ENCODE data around the gene CAMK4. TPM values are rescaled to one million over a fixed set of nuclear protein-coding genes. Genes with fewer than 3 reads are reported as not detected.
"Not testable (repeated sequence)": the region's sequence is repeated elsewhere in the genome, so short reads cannot be mapped to it uniquely, and the experiment has no call there.

CAMK4 gene
- total RNA-seq, 2 experiments from 2014 or later: 40.6 to 44.4 TPM

DNA sequence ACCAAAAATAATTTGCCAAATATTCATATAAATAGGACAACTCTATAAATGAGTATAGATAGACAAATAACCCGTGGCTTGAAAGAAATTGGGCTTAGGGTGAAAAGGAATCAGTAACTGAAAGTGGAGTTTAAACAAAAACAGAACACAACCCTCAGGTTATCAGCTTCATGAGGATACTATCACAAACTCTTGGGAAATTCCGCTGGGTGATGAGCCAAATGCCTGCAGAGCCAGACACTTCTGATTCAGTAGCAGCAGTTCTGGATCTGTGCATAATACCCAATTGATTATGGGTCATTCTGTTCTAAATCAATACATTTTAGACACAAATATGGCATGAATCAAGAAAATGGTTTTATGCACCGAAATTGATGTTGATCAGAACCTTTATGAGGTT lies 72.4 kb downstream of the CAMK4 start:
- CTCF ChIA-PET: interaction anchor here (1.4 kb wide), 1 partner anchor 235 kb away, joined by 4 read pairs; no protein-coding TSS in a partner anchor
- Mint-ChIP-seq H3K4me1 (ENCODE audit: low read depth) (peaks cover 48% of the 10 kb centered on the region), H3K27me3 (ENCODE audit: low read depth) (no peaks in the 10 kb centered on the region), H3K36me3 (ENCODE audit: low read depth) (peaks cover 19% of the 10 kb centered on the region), H3K4me3 (no peak overlapping the region), H3K9me3 (peaks cover 10% of the 10 kb centered on the region), H3K27ac (no peak overlapping the region)
- intact Hi-C loops (cut with micrococcal nuclease): no loop called here
- no peak for DNase-seq

DNA sequence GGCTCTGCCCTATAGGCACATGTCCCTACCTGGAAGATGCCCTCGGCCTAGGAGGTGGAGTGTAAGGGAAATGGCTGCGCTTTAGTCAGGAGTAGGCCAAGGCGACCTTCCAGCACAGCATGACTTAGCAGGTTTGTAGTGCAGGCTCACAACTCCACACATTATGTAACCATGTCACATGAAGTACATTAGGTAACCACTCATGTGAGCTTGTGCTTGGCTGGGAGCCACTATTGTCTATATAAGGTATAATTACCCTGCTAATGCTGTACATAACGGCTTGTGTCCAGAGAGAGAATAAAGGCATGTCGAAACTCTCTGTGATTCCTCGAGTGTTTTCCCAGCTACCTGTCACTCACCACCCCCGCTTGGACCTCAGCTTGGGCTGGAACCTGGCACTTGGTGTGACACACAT lies 74.9 kb downstream of the CAMK4 start:
- Mint-ChIP-seq H3K27me3 (ENCODE audit: low read depth) (no peaks in the 10 kb centered on the region), H3K4me1 (ENCODE audit: low read depth) (peaks cover 46% of the 10 kb centered on the region), H3K36me3 (ENCODE audit: low read depth) (peaks cover 21% of the 10 kb centered on the region), H3K9me3 (peaks cover 10% of the 10 kb centered on the region), H3K4me3 (no peak overlapping the region), H3K27ac (peak overlapping the region; percentile 50)
- intact Hi-C loops (cut with micrococcal nuclease): no loop called here
- CTCF ChIA-PET: interaction anchor here (0.7 to 1.4 kb wide), 3 partner anchors 12 to 21 kb away, joined by 3 read pairs; no protein-coding TSS in a partner anchor
- no peak for DNase-seq

DNA sequence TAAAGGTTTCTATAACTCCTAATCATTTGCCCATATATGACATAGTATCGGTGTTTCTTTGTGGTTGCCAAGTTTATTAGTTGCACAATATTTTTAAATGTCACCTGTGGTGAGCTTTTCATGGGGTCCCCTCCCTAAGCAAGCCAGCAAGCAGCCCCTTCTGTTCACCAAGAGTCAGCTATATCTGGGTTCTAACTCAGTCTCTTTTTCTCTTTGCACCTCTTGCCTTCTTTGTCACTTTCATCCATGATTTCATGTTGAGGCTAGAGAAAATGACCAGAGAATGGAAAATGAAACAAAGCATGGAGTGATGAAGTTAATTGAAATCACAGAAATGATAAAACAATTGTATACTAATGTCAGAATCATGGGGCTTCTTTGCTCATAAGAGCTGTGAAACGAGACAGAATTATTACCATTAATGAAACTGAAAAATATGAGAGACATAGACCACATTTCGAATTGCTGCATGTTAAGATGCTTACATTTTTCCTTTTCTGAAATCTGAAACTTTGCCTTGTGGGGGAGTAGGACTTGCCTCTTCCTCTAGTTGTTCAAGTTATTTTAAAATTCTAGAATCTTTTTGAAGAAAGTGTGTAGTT lies 75.7 kb downstream of the CAMK4 start:
- peak overlapping the region; percentile 71 for H3K27ac Mint-ChIP-seq
- H3K27me3 Mint-ChIP-seq (ENCODE audit: low read depth): no peaks in the 10 kb centered on the region
- H3K4me1 Mint-ChIP-seq (ENCODE audit: low read depth): peaks cover 41% of the 10 kb centered on the region
- peaks cover 10% of the 10 kb centered on the region for H3K9me3 Mint-ChIP-seq
- peaks cover 21% of the 10 kb centered on the region for H3K36me3 Mint-ChIP-seq (ENCODE audit: low read depth)
- intact Hi-C loops (cut with micrococcal nuclease): loop anchor here (5.0 kb wide), 1 partner anchor 37 kb away; no protein-coding TSS in a partner anchor
- H3K4me3 Mint-ChIP-seq: peak overlapping the region; percentile 1
- CTCF ChIA-PET: interaction anchor here (0.7 to 1.2 kb wide), 4 partner anchors 11 to 232 kb away, joined by 3 read pairs; no protein-coding TSS in a partner anchor
- DNase-seq: no peak

DNA sequence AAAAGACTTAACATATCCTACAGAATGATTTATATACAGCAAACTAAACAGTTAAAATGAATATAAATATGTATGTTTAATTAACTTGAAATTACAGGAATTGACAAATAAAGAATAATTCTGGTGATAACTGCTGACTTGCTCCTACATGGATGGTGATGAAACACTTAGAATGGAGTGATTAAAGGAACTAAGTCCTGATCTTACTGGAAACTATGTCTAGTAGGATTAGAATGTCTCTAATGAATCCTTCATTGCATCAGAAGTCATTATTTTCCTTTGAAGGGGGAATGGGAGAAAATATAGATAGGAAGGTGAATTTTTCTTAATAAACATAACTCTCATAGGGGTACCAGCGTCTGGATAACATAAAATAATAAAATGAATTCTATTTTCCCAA lies 77.1 kb downstream of the CAMK4 start:
- H3K9me3 Mint-ChIP-seq: peaks cover 10% of the 10 kb centered on the region
- intact Hi-C loops (cut with micrococcal nuclease): loop anchor here (5.0 kb wide), 1 partner anchor 36 kb away; no protein-coding TSS in a partner anchor
- H3K4me1 Mint-ChIP-seq (ENCODE audit: low read depth): peaks cover 31% of the 10 kb centered on the region
- no peak overlapping the region for H3K27ac Mint-ChIP-seq
- DNase-seq: no peak
- H3K27me3 Mint-ChIP-seq (ENCODE audit: low read depth): no peaks in the 10 kb centered on the region
- H3K36me3 Mint-ChIP-seq (ENCODE audit: low read depth): peaks cover 21% of the 10 kb centered on the region
- CTCF ChIA-PET: no interaction called here
- H3K4me3 Mint-ChIP-seq: no peak overlapping the region

DNA sequence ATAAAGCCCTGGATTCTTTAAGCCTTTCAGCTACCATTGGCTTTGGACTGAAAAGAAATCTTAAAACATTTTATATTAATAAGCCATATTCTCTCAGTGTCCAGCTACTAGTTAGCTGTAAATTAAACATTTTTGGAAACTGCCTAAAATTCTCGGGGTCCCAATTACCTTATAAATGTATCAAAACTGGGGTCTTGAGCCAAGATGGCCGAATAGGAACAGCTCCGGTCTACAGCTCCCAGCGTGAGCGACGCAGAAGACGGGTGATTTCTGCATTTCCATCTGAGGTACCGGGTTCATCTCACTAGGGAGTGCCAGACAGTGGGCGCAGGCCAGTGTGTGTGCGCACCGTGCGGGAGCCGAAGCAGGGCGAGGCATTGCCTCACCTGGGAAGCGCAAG lies 77.9 kb downstream of the CAMK4 start:
- Mint-ChIP-seq H3K36me3 (ENCODE audit: low read depth) (peaks cover 21% of the 10 kb centered on the region), H3K9me3 (peaks cover 10% of the 10 kb centered on the region), H3K4me1 (ENCODE audit: low read depth) (peaks cover 26% of the 10 kb centered on the region)
- intact Hi-C loops (cut with micrococcal nuclease): loop anchor here (5.0 kb wide), 1 partner anchor 35 kb away; no protein-coding TSS in a partner anchor
- CTCF ChIA-PET; H3K27ac Mint-ChIP-seq; H3K27me3 Mint-ChIP-seq (ENCODE audit: low read depth); H3K4me3 Mint-ChIP-seq; DNase-seq: not testable (repeated sequence)

DNA sequence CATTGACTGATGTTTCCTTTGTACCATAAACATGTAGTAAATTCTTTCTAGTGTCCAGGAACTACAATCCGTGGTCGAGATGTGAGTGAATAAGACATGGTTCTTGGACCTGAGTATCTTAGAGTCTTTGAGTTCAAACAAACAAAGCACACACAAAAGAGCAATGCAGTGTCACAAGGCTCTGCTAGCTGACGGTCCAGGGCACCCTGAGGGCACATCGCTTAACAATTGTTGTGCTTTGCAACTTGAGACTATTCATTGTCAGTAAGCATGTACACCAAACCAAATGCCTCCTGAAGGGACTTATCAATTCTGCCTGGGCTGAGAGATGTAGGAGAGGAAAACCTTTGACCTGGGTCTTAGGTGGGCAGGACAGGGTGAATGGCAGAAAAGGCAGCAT lies 84.8 kb downstream of the CAMK4 start:
- H3K4me1 Mint-ChIP-seq (ENCODE audit: low read depth): peaks cover 52% of the 10 kb centered on the region
- H3K27ac Mint-ChIP-seq: no peak overlapping the region
- CTCF ChIA-PET: no interaction called here

DNA sequence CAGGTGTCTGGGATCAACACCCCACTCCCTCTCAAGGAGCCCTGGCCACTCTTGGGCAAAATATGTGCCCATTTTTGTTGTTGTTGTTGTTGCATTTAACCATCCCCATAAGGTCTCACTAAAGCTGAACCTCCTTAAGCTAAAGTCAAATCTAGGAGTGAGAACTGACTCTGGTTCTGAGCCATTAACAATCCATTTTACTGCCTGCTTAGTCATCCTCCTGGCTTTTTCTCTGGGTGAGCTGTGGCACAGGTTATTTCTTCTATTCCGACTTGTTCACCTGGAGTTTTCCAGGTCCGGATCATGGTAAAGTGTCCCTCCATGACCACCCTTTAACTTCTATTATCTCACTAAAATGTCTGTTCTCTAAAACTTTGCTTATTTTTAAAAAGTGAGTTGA lies 85.2 kb downstream of the CAMK4 start:
- CTCF ChIA-PET: no interaction called here
- Mint-ChIP-seq H3K27ac (no peak overlapping the region), H3K36me3 (ENCODE audit: low read depth) (peaks cover 1% of the 10 kb centered on the region), H3K9me3 (no peaks in the 10 kb centered on the region), H3K27me3 (ENCODE audit: low read depth) (no peaks in the 10 kb centered on the region), H3K4me3 (no peak overlapping the region), H3K4me1 (ENCODE audit: low read depth) (peaks cover 55% of the 10 kb centered on the region)
- intact Hi-C loops (cut with micrococcal nuclease): no loop called here
- no peak for DNase-seq

More for the DNA sequence above, 84.8 kb downstream of the CAMK4 start:
- Mint-ChIP-seq H3K9me3 (no peaks in the 10 kb centered on the region), H3K36me3 (ENCODE audit: low read depth) (peaks cover 1% of the 10 kb centered on the region), H3K4me3 (no peak overlapping the region), H3K27me3 (ENCODE audit: low read depth) (no peaks in the 10 kb centered on the region)
- DNase-seq: no peak
- intact Hi-C loops (cut with micrococcal nuclease): no loop called here

DNA sequence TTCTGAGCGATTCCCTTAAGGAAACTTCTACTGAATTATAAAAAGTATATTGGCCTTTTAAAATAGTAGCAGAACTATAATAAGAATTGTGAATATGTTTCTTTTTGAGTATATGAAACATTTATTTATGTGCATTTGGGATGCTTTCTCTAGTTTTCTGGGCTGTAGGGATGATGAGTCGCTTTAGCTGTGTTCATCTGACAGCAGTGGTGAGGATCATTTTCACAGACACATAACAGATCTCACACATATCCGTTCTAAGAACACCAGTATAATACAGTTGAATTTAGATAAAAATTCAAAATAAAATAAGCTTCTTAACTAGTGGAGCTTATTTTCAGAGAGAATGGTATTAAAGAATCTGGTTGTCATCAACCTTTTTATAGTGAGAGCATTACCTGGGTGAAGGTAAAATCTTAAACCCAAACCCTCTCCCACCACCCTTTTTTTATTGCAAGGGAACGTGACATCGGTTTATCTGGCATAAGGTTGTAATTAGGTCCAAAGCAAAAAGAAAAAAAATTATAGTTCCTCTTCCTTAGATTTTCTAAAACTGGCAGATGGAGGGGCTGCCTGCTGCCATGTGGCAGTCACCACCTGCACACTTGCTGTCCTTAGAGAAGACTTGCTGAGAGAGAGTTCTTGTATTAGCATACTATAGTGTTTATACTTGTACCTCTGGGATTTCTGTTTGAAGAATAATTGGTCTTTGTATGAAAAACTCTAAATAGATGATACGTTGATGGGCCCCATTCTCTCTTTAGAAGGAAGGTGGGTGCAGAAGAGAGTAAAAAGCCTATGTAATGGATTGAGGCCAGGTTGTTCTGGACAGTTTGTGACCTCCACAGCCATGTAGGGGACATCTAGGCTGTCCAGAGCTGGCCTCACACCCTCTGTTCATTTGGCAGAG lies 86.8 kb downstream of the CAMK4 start:
- no peaks in the 10 kb centered on the region for H3K27me3 Mint-ChIP-seq (ENCODE audit: low read depth)
- H3K27ac Mint-ChIP-seq: no peak overlapping the region
- peaks cover 68% of the 10 kb centered on the region for H3K4me1 Mint-ChIP-seq (ENCODE audit: low read depth)
- CTCF ChIA-PET: interaction anchor here (1.0 kb wide), 1 partner anchor 11 kb away, joined by 3 read pairs; no protein-coding TSS in a partner anchor
- no peak overlapping the region for H3K4me3 Mint-ChIP-seq
- no peaks in the 10 kb centered on the region for H3K9me3 Mint-ChIP-seq
- H3K36me3 Mint-ChIP-seq (ENCODE audit: low read depth): peaks cover 1% of the 10 kb centered on the region
- intact Hi-C loops (cut with micrococcal nuclease): no loop called here
- peak; percentile 25 for DNase-seq

DNA sequence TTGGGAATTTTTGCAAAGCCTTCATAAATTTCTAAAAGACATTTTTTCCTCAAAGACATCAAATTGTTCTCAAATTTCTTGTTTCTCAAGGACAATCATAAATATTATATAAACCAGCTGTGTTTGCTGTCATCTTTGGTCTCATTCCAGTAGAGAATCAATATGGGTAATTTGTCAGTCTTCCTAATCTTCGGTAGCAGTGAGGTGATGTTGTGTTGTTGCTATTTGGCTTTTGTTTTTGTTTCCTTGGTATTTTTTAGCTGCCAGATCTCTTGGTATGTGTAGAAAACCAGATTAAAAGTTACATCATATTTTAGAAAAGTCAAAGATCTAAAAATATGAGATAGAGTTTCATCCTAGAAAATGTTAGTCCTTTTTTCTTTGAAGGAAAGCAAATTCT lies 87.5 kb downstream of the CAMK4 start:
- Mint-ChIP-seq H3K4me3 (no peak overlapping the region), H3K4me1 (ENCODE audit: low read depth) (peaks cover 74% of the 10 kb centered on the region), H3K27ac (no peak overlapping the region), H3K27me3 (ENCODE audit: low read depth) (no peaks in the 10 kb centered on the region), H3K36me3 (ENCODE audit: low read depth) (peaks cover 1% of the 10 kb centered on the region), H3K9me3 (no peaks in the 10 kb centered on the region)
- CTCF ChIA-PET: interaction anchor here (0.9 kb wide), 1 partner anchor 24 kb away, joined by 3 read pairs; no protein-coding TSS in a partner anchor
- intact Hi-C loops (cut with micrococcal nuclease): no loop called here
- DNase-seq: no peak

DNA sequence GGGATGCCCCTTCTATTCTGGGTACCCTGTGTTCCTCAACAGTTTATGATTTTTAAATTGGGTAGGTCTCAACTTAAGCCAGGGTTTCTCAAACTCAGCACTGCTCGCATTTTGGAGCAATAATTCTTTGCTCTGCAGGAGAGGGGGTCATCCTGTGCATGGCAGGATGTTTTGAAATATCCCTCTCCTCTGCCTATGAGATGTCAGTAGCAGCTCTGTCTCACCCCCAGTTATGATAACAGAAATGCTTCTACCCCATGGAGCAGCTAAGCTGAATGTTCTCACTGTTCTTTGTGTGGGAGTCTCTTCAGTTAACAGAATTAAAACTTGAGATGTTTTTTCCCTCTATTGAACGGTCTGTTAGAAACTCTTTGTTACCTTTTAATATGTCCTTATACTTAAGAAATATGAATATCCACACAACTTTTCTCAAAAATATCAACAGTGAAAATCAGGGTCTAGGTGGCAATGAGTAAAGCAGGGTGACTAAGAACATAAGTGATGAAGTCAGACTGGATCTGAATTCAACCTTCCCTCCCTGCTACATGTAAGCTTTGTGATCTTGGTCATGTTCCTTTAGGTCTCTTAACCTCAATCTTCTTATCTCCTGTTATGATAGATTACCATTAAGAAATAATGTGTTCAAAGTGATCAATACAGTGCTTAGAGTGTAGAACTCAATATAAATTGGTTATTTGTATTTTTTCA lies 89.0 kb downstream of the CAMK4 start:
- H3K4me1 Mint-ChIP-seq (ENCODE audit: low read depth): peaks cover 83% of the 10 kb centered on the region
- no peak for DNase-seq
- intact Hi-C loops (cut with micrococcal nuclease): loop anchor here (1.0 kb wide), 2 partner anchors 24 to 59 kb away; no protein-coding TSS in a partner anchor
- no peaks in the 10 kb centered on the region for H3K27me3 Mint-ChIP-seq (ENCODE audit: low read depth)
- no peak overlapping the region for H3K4me3 Mint-ChIP-seq
- H3K27ac Mint-ChIP-seq: peak overlapping the region; percentile 51
- H3K9me3 Mint-ChIP-seq: no peaks in the 10 kb centered on the region
- H3K36me3 Mint-ChIP-seq (ENCODE audit: low read depth): peaks cover 1% of the 10 kb centered on the region
- CTCF ChIA-PET: no interaction called here

DNA sequence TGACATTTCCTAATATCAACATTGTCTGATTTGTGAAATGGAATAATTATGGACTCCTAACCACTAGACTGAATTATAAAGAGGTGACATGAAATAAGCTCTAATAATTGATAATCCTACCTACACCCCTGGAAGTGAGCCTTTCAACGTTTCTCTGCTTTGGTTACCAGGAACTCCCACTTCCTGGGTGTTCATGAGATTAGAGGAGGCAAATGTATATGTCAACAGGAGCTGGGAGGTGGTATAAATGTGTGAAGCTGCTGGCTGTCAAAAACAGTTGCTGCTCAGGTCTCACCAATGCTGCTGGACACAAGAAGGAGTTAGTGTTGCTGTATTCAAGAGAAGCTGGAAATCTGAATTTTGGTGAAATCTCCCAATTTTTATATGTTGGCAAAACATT lies 96.8 kb downstream of the CAMK4 start:
- Mint-ChIP-seq H3K36me3 (ENCODE audit: low read depth) (peaks cover 26% of the 10 kb centered on the region), H3K27me3 (ENCODE audit: low read depth) (no peaks in the 10 kb centered on the region), H3K4me3 (no peak overlapping the region), H3K27ac (no peak overlapping the region), H3K4me1 (ENCODE audit: low read depth) (peaks cover 53% of the 10 kb centered on the region), H3K9me3 (peaks cover 17% of the 10 kb centered on the region)
- CTCF ChIA-PET: interaction anchor here (0.6 kb wide), 2 partner anchors 23 to 30 kb away, joined by 3 read pairs; no protein-coding TSS in a partner anchor
- intact Hi-C loops (cut with micrococcal nuclease): no loop called here
- no peak for DNase-seq

DNA sequence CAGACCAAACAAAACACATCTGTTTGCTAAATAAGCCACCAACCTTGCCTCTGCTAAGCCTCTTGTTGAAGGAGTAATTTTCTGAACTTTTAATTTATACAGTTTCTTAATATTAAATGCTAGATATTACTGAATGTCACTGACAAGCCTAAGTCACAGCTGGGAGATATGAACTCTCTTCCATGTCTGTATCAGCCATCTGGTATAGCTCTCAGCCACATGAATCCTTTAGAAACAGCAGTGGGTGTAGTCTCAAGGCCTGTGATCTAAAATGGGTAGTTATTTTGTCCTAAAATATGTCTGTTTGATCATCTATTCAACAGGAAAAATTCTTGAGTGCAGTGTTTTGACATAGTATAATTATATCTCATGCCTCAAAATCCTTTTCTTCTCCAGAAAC lies 97.2 kb downstream of the CAMK4 start:
- Mint-ChIP-seq H3K27ac (no peak overlapping the region), H3K4me3 (no peak overlapping the region), H3K4me1 (ENCODE audit: low read depth) (peaks cover 49% of the 10 kb centered on the region), H3K27me3 (ENCODE audit: low read depth) (no peaks in the 10 kb centered on the region), H3K9me3 (peaks cover 17% of the 10 kb centered on the region), H3K36me3 (ENCODE audit: low read depth) (peaks cover 26% of the 10 kb centered on the region)
- DNase-seq: no peak
- CTCF ChIA-PET: no interaction called here
- intact Hi-C loops (cut with micrococcal nuclease): no loop called here

Data from activated naive CD4-positive, alpha-beta T cell treated with anti-CD3 and anti-CD28 coated beads for 36 hours (primary cell).